RWPE2 (cell line): ENCODE measurements around the gene CD6.

Experiments
- ATAC-seq: fragments of 200-7000 bp; cut with Tn5 transposase; 3 replicates; pipeline ENCODE4 v1.9.1; 2021; ENCODE audit warnings: low read depth
- DNase-seq: peaks from one replicate; pipeline ENCODE4 v3.0.0-alpha.2; 2020; ENCODE audit warnings: low spot score
- H3K27ac ChIP-seq: fragments of 450-650 bp; 2 replicates; pipeline ENCODE4 v1.5.1; 2017; ENCODE audit warnings: mild to moderate bottlenecking; ENCODE audit not compliant: poor library complexity, severe bottlenecking
- H3K27me3 ChIP-seq: fragments of 250-450 bp; sonication (Bioruptor Pico); 2 replicates; pipeline ENCODE4 v1.5.1; 2021; ENCODE audit warnings: mild to moderate bottlenecking, moderate library complexity; ENCODE audit not compliant: insufficient read depth, poor library complexity, severe bottlenecking
- H3K36me3 ChIP-seq: fragments of 250-450 bp; sonication (Bioruptor Pico); 2 replicates; pipeline ENCODE4 v1.5.1; 2020; ENCODE audit warnings: low read depth, mild to moderate bottlenecking, moderate library complexity
- H3K4me1 ChIP-seq: fragments of 250-450 bp; sonication (Bioruptor Pico); 2 replicates; pipeline ENCODE4 v1.5.1; 2021; ENCODE audit warnings: mild to moderate bottlenecking, moderate library complexity; ENCODE audit not compliant: insufficient read depth, poor library complexity, severe bottlenecking
- H3K4me3 ChIP-seq: fragments of 250-450 bp; sonication (Bioruptor Pico); 2 replicates; pipeline ENCODE4 v1.5.1; 2021; ENCODE audit warnings: mild to moderate bottlenecking, moderate library complexity; ENCODE audit not compliant: severe bottlenecking
- H3K9me3 ChIP-seq: fragments of 250-450 bp; sonication (Bioruptor Pico); 2 replicates; pipeline ENCODE4 v1.5.1; 2021; ENCODE audit warnings: mild to moderate bottlenecking, moderate library complexity; ENCODE audit not compliant: severe bottlenecking
- CTCF ChIP-seq: fragments of 450-650 bp; IDR thresholded peaks from one replicate; pipeline ENCODE4 v1.5.1; 2017; ENCODE audit warnings: mild to moderate bottlenecking, moderate library complexity; ENCODE audit not compliant: poor library complexity, severe bottlenecking

CD6 gene

GRCh38 chr11:60957188-60957587 is 14.3 kb upstream of the CD6 start:
- ATAC-seq (no peak; the same call in 2 of the 3 replicates), DNase-seq (no peak)
- H3K27ac ChIP-seq: no peak overlapping the region

GRCh38 chr11:60959431-60959830 is 12.0 kb upstream of the CD6 start:
- no peaks in the 10 kb centered on the region for H3K36me3 ChIP-seq
- TF ChIP-seq CTCF: no peak
- no peaks in the 10 kb centered on the region for H3K4me1 ChIP-seq
- DNase-seq (no peak), ATAC-seq (no peak)
- no peaks in the 10 kb centered on the region for H3K9me3 ChIP-seq
- no peak overlapping the region for H3K27ac ChIP-seq
- no peaks in the 10 kb centered on the region for H3K27me3 ChIP-seq
- H3K4me3 ChIP-seq: no peak overlapping the region

More at GRCh38 chr11:60957188-60957587, 14.3 kb upstream of the CD6 start:
- Histone ChIP-seq H3K4me3 (no peak overlapping the region), H3K9me3 (no peaks in the 10 kb centered on the region), H3K27me3 (no peaks in the 10 kb centered on the region), H3K4me1 (no peaks in the 10 kb centered on the region), H3K36me3 (no peaks in the 10 kb centered on the region)
- no peak for TF ChIP-seq CTCF

GRCh38 chr11:60960405-60960804 is 11.1 kb upstream of the CD6 start:
- no peak for ATAC-seq
- Histone ChIP-seq H3K4me3 (no peak overlapping the region), H3K9me3 (no peaks in the 10 kb centered on the region), H3K4me1 (no peaks in the 10 kb centered on the region), H3K36me3 (no peaks in the 10 kb centered on the region), H3K27ac (no peak overlapping the region), H3K27me3 (no peaks in the 10 kb centered on the region)
- no peak for DNase-seq
- no peak for TF ChIP-seq CTCF

GRCh38 chr11:60964801-60965200 is 6.7 kb upstream of the CD6 start:
- H3K4me1 ChIP-seq: no peaks in the 10 kb centered on the region
- no peak for ATAC-seq
- no peaks in the 10 kb centered on the region for H3K9me3 ChIP-seq
- H3K36me3 ChIP-seq: no peaks in the 10 kb centered on the region
- DNase-seq: no peak
- no peak for TF ChIP-seq CTCF
- no peaks in the 10 kb centered on the region for H3K27me3 ChIP-seq
- no peak overlapping the region for H3K27ac ChIP-seq
- no peak overlapping the region for H3K4me3 ChIP-seq

- no peak overlapping the region for H3K4me3 ChIP-seq
- H3K4me1 ChIP-seq: no peaks in the 10 kb centered on the region
- no peaks in the 10 kb centered on the region for H3K27me3 ChIP-seq
- no peak overlapping the region for H3K27ac ChIP-seq
- DNase-seq: no peak
- no peaks in the 10 kb centered on the region for H3K9me3 ChIP-seq
- ATAC-seq: no peak
- H3K36me3 ChIP-seq: no peaks in the 10 kb centered on the region
- no peak for TF ChIP-seq CTCF
Measured at GRCh38 chr11:60966890-60967289, 4.6 kb upstream of the CD6 start.
